NT2/D1 (cell line): ENCODE measurements around the gene KCNJ6.

ENCODE experiments used
- SUZ12 ChIP-seq: IDR thresholded peaks from 2 replicates; pipeline ENCODE4 v1.6.1; 2011; ENCODE audit not compliant: insufficient read length, insufficient read depth; ENCODE audit errors: extremely low read depth
- YY1 ChIP-seq: IDR thresholded peaks from 2 replicates; pipeline ENCODE4 v1.6.1; 2011; ENCODE audit not compliant: insufficient read length, insufficient read depth
- ZNF274 ChIP-seq: IDR thresholded peaks from 2 replicates; pipeline ENCODE4 v1.6.1; 2011; ENCODE audit warnings: mild to moderate bottlenecking, low read depth, low read length

DNA sequence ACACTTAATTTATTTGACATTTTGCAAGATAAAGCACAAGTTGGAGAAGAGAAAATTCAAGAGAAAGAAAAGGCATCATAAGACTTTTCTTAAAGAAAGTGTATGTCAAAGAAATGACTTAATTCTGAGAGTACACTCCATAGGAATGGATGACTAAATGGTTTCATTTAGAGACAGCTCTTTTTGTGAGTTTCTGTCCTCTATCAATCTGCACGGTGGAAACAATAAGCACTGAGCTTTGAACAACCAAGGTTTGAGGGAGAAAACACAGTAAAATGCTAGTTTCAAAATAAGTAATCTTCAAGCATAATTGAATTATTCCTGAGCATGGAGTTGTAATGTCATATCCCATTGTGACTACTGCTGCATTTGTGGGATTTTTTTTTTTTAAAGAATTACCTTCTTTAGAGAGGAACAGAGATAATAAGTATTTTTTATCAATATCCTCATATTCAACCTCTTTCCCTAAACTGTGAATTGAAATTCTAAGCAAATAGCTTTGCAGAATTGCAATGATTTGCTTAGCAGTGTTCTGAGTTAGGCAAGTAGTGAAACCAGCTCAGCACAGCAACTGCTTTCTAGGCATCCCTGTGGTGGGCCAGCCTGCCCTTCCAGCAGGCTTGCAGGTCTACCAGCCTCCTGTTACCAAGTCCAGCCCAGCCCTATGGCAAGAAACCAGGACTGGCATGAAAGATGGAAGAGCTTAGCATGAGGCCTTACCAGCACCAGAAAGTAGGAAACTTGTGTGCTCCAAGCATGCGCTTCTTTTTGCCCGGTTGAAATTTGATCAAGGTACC is 38.2 kb downstream of the KCNJ6 start:
- TF ChIP-seq ZNF274 (no peak), YY1 (no peak), SUZ12 (no peak)
